Right cardiac atrium (tissue), 5 donors: ENCODE results near the gene NUCB1. TPM values are rescaled to one million over a fixed set of nuclear protein-coding genes. Genes with fewer than 3 reads are reported as not detected.
A peak's percentile ranks its signal among the peaks of the same experiment; 100 is the strongest.

Source experiments
- ATAC-seq, 2 donors: fragments of 200-7000 bp; cut with Tn5 transposase; one replicate each; pipeline versions ENCODE4 v1.8.0 to v1.9.1; 2020; ENCODE audit warnings: moderate library complexity in 2 of 2, mild to moderate bottlenecking in 1 of 2
- DNase-seq, 3 donors: peaks; one replicate each; pipeline ENCODE4 v3.0.0-alpha.2; 2020
- H3K27ac ChIP-seq: one replicate; pipeline ENCODE4 v1.5.1; 2013; ENCODE audit warnings: mild to moderate bottlenecking, low read length, control low read depth, moderate library complexity
- H3K27me3 ChIP-seq: one replicate; pipeline ENCODE4 v1.6.1; 2013; ENCODE audit not compliant: control insufficient read depth, insufficient read depth
- H3K4me1 ChIP-seq: one replicate; pipeline ENCODE4 v1.6.1; 2013; ENCODE audit warnings: low read length; ENCODE audit not compliant: control insufficient read depth, insufficient read depth
- H3K4me3 ChIP-seq: one replicate; pipeline ENCODE4 v1.5.1; 2013; ENCODE audit warnings: low read length, control low read depth
- H3K9me3 ChIP-seq: one replicate; pipeline ENCODE4 v1.6.1; 2013; ENCODE audit warnings: low read length; ENCODE audit not compliant: control insufficient read depth
- WGBS: extraction: QIAGEN DNeasy Blood & Tissue Kit; methylation state at CpG from one replicate; pipeline ENCODE4 v1.1.7; 2013; 5-methylcytosine and 5-hydroxymethylcytosine counted together
- intact Hi-C, 4 donors: fragments of 100-400 bp; cut with DNase I; formaldehyde crosslinking; loops; one replicate each; pipeline versions ENCODE4 v1.11.0 to v1.14.0; 2022 to 2023
- polyA plus RNA-seq: library from polyadenylated mRNA; stranded (reverse); fragments of 200-250 nt; gene quantifications from one replicate; pipeline ENCODE4 v1.2.3, GENCODE V29; 2013
- total RNA-seq, 4 donors: library from RNA; stranded (reverse); fragmentation: NEBNext Ultra II Directional; extraction: Animal tissue kit (Norgen Biotek cat#: 25700); gene quantifications; one replicate each; pipeline ENCODE4 v1.2.1, GENCODE V29; 2021
- donor health status: healthy with polysubstance abuse.
- donor health status: DM: no; HTN: yes; CAD: no.
- donor health status: DM: no; HTN: no; CAD: no.
- donor health status: DM: no; HTN: yes; CAD: no; lungs with severe emphysema.
- donor health status: DM: yes; HTN: yes; CAD: no.

NUCB1 gene
- total and polyA plus RNA-seq, 5 donors: 213 to 327 (median 303) TPM

DNA sequence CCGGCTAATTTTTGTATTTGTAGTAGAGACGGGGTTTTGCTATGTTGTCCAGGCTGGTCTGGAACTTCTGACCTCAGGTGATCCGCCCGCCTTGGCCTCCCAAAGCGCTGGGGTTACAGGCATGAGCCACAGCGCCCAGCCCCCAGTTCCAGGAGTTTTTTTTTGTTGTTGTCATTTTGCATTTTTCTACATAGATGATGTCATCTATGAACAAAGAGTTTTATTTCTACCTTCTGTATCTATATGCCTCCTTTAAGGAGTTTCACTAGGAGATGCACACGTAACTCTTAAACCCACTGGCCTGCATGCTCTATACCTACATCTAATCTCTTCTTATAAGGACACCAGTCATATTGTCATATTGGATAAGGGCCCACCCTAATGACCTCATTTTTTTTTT lies 38.1 kb downstream of the NUCB1 start:
- no peak for ATAC-seq
- Histone ChIP-seq H3K27ac (no peak overlapping the region), H3K4me3 (no peak overlapping the region), H3K4me1 (no peaks in the 10 kb centered on the region), H3K27me3 (no peaks in the 10 kb centered on the region), H3K9me3 (no peaks in the 10 kb centered on the region)
- DNase-seq: no peak
- 80% methylated on average over 7 of the region's 7 CpGs for WGBS
- intact Hi-C loops: no loop called here

DNA sequence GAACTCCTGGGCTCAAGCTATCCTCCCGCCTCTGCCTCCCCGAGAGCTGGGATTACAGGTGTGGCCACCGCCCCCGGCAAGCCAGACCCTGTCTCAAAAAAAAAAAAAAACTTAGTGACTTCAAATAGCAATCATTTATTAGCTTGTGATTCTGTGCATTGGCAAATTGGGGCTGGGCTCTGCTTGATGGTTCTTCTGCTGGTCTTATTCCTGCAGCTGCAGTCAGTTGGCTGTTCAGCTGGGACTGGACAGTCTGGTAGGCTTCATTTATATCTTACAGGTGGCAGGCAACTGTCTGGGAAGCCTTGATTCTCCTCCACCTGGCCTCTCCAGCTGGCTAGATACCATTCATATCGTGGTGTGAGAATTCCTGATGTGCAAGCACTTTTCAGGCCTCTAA lies 40.8 kb downstream of the NUCB1 start:
- ATAC-seq (no peak), DNase-seq (no peak)
- H3K4me3 ChIP-seq: no peak overlapping the region
- H3K4me1 ChIP-seq: no peaks in the 10 kb centered on the region
- no peaks in the 10 kb centered on the region for H3K9me3 ChIP-seq
- no peaks in the 10 kb centered on the region for H3K27me3 ChIP-seq
- whole genome bisulfite sequencing: 96% methylated on average over 5 of the region's 5 CpGs
- intact Hi-C loops: no loop called here
- H3K27ac ChIP-seq: no peak overlapping the region

DNA sequence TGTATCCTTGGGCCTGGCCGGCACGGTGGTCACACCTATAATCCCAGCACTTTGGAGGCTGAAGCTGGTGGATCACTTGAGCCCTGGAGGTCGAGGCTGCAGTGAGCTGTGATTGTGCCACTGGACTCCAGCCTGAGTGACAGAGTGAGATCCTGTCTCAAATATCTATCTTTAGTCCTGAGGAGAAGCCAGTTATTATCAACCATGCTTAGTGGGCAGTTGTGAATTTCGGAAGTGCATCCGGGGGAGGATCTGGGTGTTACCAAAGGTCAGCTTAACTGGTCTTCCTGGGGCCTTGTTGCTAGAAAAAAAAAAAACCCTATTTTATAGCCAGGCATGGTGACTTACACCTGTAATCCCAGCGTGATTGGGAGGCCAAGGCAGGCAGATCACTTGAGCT lies 43.0 kb downstream of the NUCB1 start:
- Histone ChIP-seq H3K27me3 (no peaks in the 10 kb centered on the region), H3K4me1 (no peaks in the 10 kb centered on the region), H3K9me3 (no peaks in the 10 kb centered on the region), H3K4me3 (no peak overlapping the region), H3K27ac (no peak overlapping the region)
- intact Hi-C loops: no loop called here
- ATAC-seq (no peak), DNase-seq (peak in 1 of 3 donors; percentile 23)
- 67% methylated on average over 6 of the region's 6 CpGs for WGBS

DNA sequence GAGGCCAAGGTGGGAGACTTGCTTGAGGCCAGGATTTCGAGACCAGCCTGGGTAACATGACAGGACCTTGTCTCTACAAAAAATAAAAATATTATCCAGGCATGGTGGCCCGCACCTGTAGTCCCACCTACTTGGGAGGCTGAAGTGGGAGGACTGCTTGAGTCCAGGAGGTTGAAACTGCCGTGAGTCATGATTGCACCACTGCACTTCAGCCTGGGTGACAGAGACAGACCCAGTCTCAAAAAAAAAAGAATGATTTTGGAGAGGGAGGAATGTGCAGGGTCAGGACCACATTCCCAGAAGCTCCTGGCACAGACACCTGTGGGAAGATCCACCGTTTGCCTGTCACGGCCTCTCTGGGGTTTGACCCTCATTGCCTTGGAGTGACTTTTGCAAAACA lies 45.3 kb downstream of the NUCB1 start:
- no peak overlapping the region for H3K4me3 ChIP-seq
- no peaks in the 10 kb centered on the region for H3K9me3 ChIP-seq
- 87% methylated on average over 5 of the region's 5 CpGs for WGBS

DNA sequence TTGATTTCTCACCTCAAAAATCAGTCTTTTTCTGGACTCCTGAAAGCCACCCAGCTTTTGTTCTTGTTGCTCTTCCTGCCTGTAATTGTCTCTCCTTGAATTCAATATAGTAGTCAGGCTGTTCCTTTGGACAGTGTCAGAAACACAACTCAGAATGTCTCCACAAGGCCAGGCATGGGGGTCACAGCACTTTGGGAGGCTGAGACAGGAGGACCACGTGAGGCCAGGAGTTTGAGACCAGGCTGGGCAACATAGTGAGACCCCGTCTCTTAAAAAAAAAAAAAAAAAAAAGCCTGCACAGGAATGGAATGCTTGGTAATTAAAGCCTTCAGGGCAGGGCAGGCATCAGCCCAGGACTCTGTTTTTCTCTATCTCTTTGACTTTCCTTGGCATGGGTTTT lies 45.7 kb downstream of the NUCB1 start:
- Histone ChIP-seq H3K9me3 (no peaks in the 10 kb centered on the region), H3K4me3 (no peak overlapping the region), H3K4me1 (no peaks in the 10 kb centered on the region), H3K27ac (no peak overlapping the region), H3K27me3 (no peaks in the 10 kb centered on the region)
- intact Hi-C loops: no loop called here
- ATAC-seq (no peak), DNase-seq (peak in 1 of 3 donors; percentile 5)
- 92% methylated on average over 2 of the region's 2 CpGs for WGBS

More for the DNA sequence above, 45.3 kb downstream of the NUCB1 start:
- peak in 1 of 3 donors; percentile 11 for DNase-seq
- no peak for ATAC-seq
- intact Hi-C loops: no loop called here
- Histone ChIP-seq H3K27me3 (no peaks in the 10 kb centered on the region), H3K27ac (no peak overlapping the region), H3K4me1 (no peaks in the 10 kb centered on the region)

DNA sequence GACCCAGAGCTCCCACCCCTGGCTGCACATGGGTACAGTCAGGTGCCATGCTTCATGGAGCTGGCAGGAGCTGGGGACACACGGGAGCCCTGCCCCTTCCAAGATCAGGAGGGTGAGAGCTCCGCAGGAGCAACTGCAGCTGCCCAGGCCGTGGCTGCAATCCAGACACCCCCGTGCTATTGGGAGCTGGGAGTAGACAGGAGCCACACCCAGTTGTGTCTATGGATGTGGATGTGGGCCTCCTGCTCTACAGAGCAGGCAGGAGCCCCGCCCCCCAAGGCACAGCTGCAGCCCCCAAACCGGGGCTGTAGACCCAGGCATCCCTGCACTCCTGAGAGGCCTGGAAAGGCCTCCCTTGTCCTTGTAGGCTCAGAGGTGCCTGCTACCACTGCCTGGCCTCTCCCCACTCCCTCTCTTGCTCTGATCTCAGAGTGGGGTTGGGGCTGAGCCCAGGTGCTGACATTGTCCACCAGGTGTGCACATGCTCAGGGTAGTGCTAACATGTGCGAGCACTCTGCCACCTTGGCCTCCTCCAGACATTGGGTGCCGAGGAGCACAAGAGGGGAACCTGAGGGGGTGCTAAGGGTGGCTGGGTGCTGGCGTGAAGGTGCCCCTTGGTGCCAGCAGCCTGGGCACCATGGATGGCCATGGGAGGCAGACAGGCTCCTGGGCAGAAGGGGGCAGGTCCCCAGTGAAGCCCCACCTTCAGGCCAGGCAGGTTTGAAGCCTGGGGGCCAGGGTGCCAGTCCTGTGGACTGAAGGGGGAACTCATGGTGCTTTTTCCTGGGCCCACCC lies 46.5 kb downstream of the NUCB1 start:
- Histone ChIP-seq H3K9me3 (no peaks in the 10 kb centered on the region), H3K27me3 (no peaks in the 10 kb centered on the region), H3K4me3 (no peak overlapping the region), H3K27ac (no peak overlapping the region), H3K4me1 (no peaks in the 10 kb centered on the region)
- intact Hi-C loops: no loop called here
- WGBS: 73% methylated on average over 9 of the region's 9 CpGs
- peak in 1 of 2 donors; percentile 5 for ATAC-seq
- DNase-seq: no peak

DNA sequence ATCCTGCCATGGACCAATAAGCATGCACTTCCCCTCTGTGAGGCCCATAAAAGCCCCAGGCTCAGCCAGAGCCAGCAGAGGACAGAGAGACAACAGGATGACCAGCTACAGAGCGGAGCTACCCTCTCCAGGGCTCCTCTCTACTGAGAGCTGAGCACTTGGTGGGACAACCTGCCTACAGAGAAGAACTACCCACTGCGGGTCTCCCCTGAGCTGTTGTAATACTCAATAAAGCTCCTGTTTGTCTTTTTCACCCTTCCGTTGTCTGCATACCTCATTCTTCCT lies 47.1 kb downstream of the NUCB1 start:
- Histone ChIP-seq H3K9me3 (no peaks in the 10 kb centered on the region), H3K4me3 (no peak overlapping the region), H3K27me3 (no peaks in the 10 kb centered on the region), H3K27ac (no peak overlapping the region), H3K4me1 (no peaks in the 10 kb centered on the region)
- 98% methylated on average over 3 of the region's 3 CpGs for WGBS
- intact Hi-C loops: no loop called here
- ATAC-seq: no peak
- peak in 1 of 3 donors; percentile 9 for DNase-seq

DNA sequence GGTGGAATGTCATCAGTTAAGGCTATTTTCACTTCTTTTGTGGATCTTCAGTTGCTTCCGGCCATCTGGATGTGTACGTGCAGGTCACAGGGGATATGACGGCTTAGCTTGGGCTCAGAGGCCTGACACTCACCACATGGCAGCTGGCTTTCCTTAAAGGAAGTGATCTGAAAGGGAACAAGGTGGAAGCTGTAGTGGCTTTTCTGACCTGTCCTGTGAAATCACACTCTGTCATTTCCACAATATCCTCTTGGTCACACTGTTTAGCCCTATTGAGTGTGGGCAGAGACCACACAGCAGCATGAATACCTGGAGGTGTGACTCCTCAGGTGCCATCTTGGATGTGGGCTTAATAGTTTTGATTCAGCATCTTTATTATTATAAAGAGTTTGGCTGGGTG lies 50.0 kb downstream of the NUCB1 start:
- H3K4me1 ChIP-seq: no peaks in the 10 kb centered on the region
- 45% methylated on average over 3 of the region's 3 CpGs for WGBS
- no peaks in the 10 kb centered on the region for H3K27me3 ChIP-seq
- H3K9me3 ChIP-seq: no peaks in the 10 kb centered on the region
- DNase-seq: peak in 1 of 3 donors; percentile 14
- intact Hi-C loops: loop anchor here in 2 of 4 donors (5.0 to 10.0 kb wide), 2 partner anchors 45 to 48 kb away; partner anchors contain the start of gene NUCB1 (in 2 of the 2)
- no peak overlapping the region for H3K27ac ChIP-seq
- no peak for ATAC-seq
- H3K4me3 ChIP-seq: no peak overlapping the region

DNA sequence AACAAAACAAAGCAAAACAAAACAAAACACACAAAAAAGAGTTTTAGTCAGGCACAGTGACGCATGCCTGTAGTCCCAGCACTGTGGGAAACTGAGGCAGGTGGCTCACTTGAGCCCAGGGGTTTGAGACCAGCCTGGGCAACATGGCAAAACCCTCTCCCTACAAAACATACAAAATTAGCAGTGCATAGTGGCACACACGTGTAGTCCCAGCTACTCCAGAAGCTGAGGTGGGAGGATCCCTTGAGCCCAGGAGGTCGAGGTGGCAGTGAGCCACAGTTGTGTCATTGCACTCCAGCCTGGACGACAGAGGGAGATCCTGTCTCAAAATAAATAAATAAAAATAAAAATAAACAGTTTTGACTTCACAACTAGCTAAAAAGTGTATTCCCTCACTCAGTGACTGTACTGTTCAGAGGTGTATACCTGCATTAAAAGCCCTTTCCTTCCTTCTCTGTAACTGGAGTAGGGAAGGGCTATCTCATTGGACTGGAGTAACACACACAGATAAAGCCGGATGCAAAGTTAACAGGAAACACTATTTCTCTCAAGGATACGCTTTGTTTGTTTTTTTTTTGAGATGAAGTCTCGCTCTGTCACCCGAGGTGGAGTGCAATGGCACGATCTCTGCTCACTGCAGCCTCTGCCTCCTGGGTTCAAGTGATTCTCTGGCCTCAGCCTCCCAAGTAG lies 50.9 kb downstream of the NUCB1 start:
- H3K27ac ChIP-seq: no peak overlapping the region
- intact Hi-C loops: loop anchor here in 2 of 4 donors (5.0 to 10.0 kb wide), 2 partner anchors 46 to 49 kb away; partner anchors contain the start of gene NUCB1 (in 2 of the 2)
- H3K4me1 ChIP-seq: no peaks in the 10 kb centered on the region
- no peak for ATAC-seq
- H3K9me3 ChIP-seq: no peaks in the 10 kb centered on the region
- DNase-seq: peak in 1 of 3 donors; percentile 51
- no peaks in the 10 kb centered on the region for H3K27me3 ChIP-seq
- WGBS: 43% methylated on average over 9 of the region's 9 CpGs
- H3K4me3 ChIP-seq: no peak overlapping the region

DNA sequence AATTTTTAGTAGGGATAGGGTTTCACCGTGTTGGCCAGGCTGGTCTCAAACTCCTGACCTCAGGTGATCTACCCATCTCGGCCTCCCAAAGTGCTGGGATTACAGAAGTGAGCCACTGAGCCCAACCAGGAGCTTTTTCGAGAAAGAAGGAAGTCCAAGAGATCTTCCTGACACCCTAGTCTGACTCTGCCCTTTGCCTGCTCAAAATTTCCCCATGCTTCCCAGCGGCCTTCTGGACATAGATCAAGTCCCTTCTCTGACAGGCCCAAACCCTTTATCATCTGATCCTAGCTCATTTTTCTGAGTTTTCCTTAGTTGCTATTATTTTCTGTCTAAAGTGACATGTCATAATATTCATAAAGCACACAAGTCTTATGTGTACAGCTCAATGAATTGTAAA lies 53.0 kb downstream of the NUCB1 start:
- no peak overlapping the region for H3K27ac ChIP-seq
- intact Hi-C loops: loop anchor here in 2 of 4 donors (5.0 to 10.0 kb wide), 2 partner anchors 48 to 51 kb away; partner anchors contain the start of gene NUCB1 (in 2 of the 2)
- H3K27me3 ChIP-seq: no peaks in the 10 kb centered on the region
- no peaks in the 10 kb centered on the region for H3K9me3 ChIP-seq
- ATAC-seq: no peak
- WGBS: 76% methylated on average over 4 of the region's 4 CpGs
- no peak for DNase-seq
- H3K4me1 ChIP-seq: no peaks in the 10 kb centered on the region
- no peak overlapping the region for H3K4me3 ChIP-seq

DNA sequence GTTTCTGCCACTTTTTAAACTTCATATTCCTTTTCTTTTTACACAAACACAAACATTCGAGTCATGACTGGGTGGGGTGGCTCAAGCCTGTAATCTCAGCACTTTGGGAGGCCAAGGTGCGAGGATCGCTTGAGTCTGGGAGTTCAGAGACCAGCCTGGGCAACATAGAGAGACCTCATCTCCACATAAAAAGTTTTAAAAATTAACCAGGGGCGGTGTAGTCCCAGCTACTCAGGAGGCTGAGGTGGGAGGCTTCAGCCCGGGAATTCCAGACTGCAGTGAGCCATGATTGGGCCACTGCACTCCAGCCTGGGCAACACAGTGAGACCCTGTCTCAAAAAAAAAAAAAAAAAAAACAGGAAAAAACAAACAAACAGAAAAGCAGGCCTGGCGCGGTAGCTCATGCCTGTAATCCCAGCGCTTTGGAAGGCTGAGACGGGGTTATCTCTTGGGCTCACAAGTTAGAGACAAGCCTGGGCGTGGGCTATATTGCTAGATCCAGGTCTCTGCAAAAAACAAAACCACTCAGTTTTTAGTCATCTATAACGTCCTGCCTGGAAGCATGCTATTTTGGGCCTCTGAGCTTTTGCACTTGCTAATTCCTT lies 54.0 kb downstream of the NUCB1 start:
- DNase-seq (no peak), ATAC-seq (no peak)
- no peaks in the 10 kb centered on the region for H3K27me3 ChIP-seq
- 50% methylated on average over 11 of the region's 11 CpGs for WGBS
- H3K4me3 ChIP-seq: peak overlapping the region; percentile 81
- no peaks in the 10 kb centered on the region for H3K4me1 ChIP-seq
- H3K9me3 ChIP-seq: no peaks in the 10 kb centered on the region
- intact Hi-C loops: loop anchor here in 2 of 4 donors (5.0 to 10.0 kb wide), 2 partner anchors 49 to 52 kb away; partner anchors contain the start of gene NUCB1 (in 2 of the 2)
- peak overlapping the region; percentile 82 for H3K27ac ChIP-seq
